Panc1 (cell line): ENCODE results near the gene RALB. TPM values are rescaled to one million over a fixed set of nuclear protein-coding genes. Genes with fewer than 3 reads are reported as not detected.

Experiments
- ATAC-seq: fragments of 200-7000 bp; cut with Tn5 transposase; 2 replicates; pipeline ENCODE4 v1.9.1; 2020; ENCODE audit warnings: mild to moderate bottlenecking, moderate library complexity
- BruUV-seq: library from RNA; stranded (reverse); fragments of 400-500 nt; replicated peaks from 2 replicates; lab custom pipeline; 2021; lab: Mats Ljungman, UMichigan
- CTCF ChIA-PET: fragments of 300-600 bp; sonication (Branson Sonifier 250); formaldehyde crosslinking; loops from one replicate; lab custom pipeline; 2022; ENCODE audit warnings: antibody characterized with exemption; lab: Charles Lee
- POLR2A ChIA-PET: fragments of 300-600 bp; sonication (Branson Sonifier 250); formaldehyde crosslinking; loops from one replicate; lab custom pipeline; 2022; ENCODE audit warnings: antibody characterized with exemption; lab: Charles Lee
- DNase-seq: peaks from one replicate; pipeline ENCODE4 v3.0.0-alpha.2; 2010; ENCODE audit warnings: low read depth, low spot score
- H3K27ac ChIP-seq: 2 replicates; pipeline ENCODE4 v1.5.1; 2011; ENCODE audit warnings: mild to moderate bottlenecking, low read length, inconsistent platforms
- H3K27me3 ChIP-seq: fragments of 200-500 bp; sonication (Bioruptor generic); 2 replicates; pipeline ENCODE4 v1.6.0; 2014; ENCODE audit warnings: low read length, inconsistent platforms; ENCODE audit not compliant: control insufficient read depth, insufficient read depth
- H3K36me3 ChIP-seq: fragments of 200-500 bp; sonication (Bioruptor generic); 2 replicates; pipeline ENCODE4 v1.5.1; 2014; ENCODE audit warnings: inconsistent platforms, mild to moderate bottlenecking, low read length, moderate library complexity; ENCODE audit not compliant: control insufficient read depth, insufficient read depth
- H3K4me1 ChIP-seq: 2 replicates; pipeline ENCODE4 v1.5.1; 2011; ENCODE audit warnings: inconsistent platforms, mild to moderate bottlenecking, low read length, moderate library complexity; ENCODE audit not compliant: control insufficient read depth, insufficient read depth
- H3K4me3 ChIP-seq, 2 experiments: 2 replicates each; pipeline ENCODE4 v1.5.1; 2011 to 2012; ENCODE audit warnings: low read depth in 2 of 2, low read length in 2 of 2, mild to moderate bottlenecking in 2 of 2, inconsistent platforms in 1 of 2, moderate library complexity in 1 of 2
- H3K9me3 ChIP-seq: fragments of 200-500 bp; sonication (Bioruptor generic); 2 replicates; pipeline ENCODE4 v1.5.1; 2014; ENCODE audit warnings: low read depth, mild to moderate bottlenecking, inconsistent platforms, low read length, moderate library complexity; ENCODE audit not compliant: control insufficient read depth, insufficient read depth
- CTCF ChIP-seq: fragments of 450-650 bp; IDR thresholded peaks from 2 replicates; pipeline ENCODE4 v1.5.1; 2017; ENCODE audit warnings: mild to moderate bottlenecking
- POLR2AphosphoS5 ChIP-seq: IDR thresholded peaks from 2 replicates; pipeline ENCODE4 v1.6.1; 2012; ENCODE audit warnings: mild to moderate bottlenecking, low read depth, low read length, moderate library complexity
- REST ChIP-seq, 2 experiments: IDR thresholded peaks; 2 replicates each; pipeline ENCODE4 v1.6.1; 2011 to 2012; ENCODE audit warnings: low read depth in 2 of 2, control low read depth in 1 of 2, low read length in 1 of 2, mild to moderate bottlenecking in 1 of 2, moderate library complexity in 1 of 2; ENCODE audit not compliant: insufficient read depth in 1 of 2
- SIN3A ChIP-seq: IDR thresholded peaks from 2 replicates; pipeline ENCODE4 v1.6.1; 2012; ENCODE audit warnings: low read depth, mild to moderate bottlenecking, low read length, moderate library complexity, borderline replicate concordance; ENCODE audit not compliant: insufficient read depth
- TCF7L2 ChIP-seq: IDR thresholded peaks from 2 replicates; pipeline ENCODE4 v1.6.1; 2011; ENCODE audit warnings: mild to moderate bottlenecking, low read depth, low read length, inconsistent platforms
- in situ Hi-C: cut with HindIII; loops from 2 replicates; pipeline ENCODE4 v1.10.0; 2016; ENCODE audit warnings: low sequenced_read_pairs, low pct_unique_long_range_greater_than_20kb
- intact Hi-C: fragments of 100-400 bp; cut with micrococcal nuclease; formaldehyde crosslinking; loops from one replicate; pipeline ENCODE4 v1.10.0; 2022; ENCODE audit not compliant: unreplicated experiment
- total RNA-seq: library from RNA; stranded (reverse); gene quantifications from one replicate; pipeline ENCODE4 v1.2.1, GENCODE V29; 2021; ENCODE audit not compliant: unreplicated experiment

Gene RALB
- total RNA-seq, 1 experiment from 2014 or later = 47.8 TPM

GRCh38 chr2:120222186-120223033 is 30.2 kb upstream of the RALB start:
- ChIA-PET POLR2A (interaction anchor here (0.7 kb wide), 1 partner anchor 548 kb away, joined by 3 read pairs; no protein-coding TSS in a partner anchor), CTCF (interaction anchor here (1.0 kb wide), 1 partner anchor 91 kb away, joined by 3 read pairs; no protein-coding TSS in a partner anchor)
- peaks cover 29% of the 10 kb centered on the region for H3K4me1 ChIP-seq

More at GRCh38 chr2:120222186-120223033, 30.2 kb upstream of the RALB start:
- in situ Hi-C loops (no loop called here), intact Hi-C loops (no loop called here)
- Histone ChIP-seq H3K4me3 (peak overlapping the region; percentile 69 to 70), H3K27ac (peak overlapping the region; percentile 89), H3K9me3 (no peaks in the 10 kb centered on the region; the same call in 1 of the 2 replicates), H3K27me3 (no peaks in the 10 kb centered on the region), H3K36me3 (peaks cover 4% of the 10 kb centered on the region; the same call in 1 of the 2 replicates)
- DNase-seq (no peak), ATAC-seq (no peak)
- no TSS peak for BruUV-seq
- TF ChIP-seq TCF7L2 = no peak
- no peak for TF ChIP-seq CTCF
- TF ChIP-seq POLR2AphosphoS5 = no peak
- no peak for TF ChIP-seq REST (IDR thresholded peaks at IDR 0.05; ENCODE audit: insufficient read depth in 1 of 2, low read depth in 2 of 2, low read length in 1 of 2)
- TF ChIP-seq SIN3A = no peak
